Cortex of kidney (tissue), 1 donor: ENCODE results near the gene DONSON.

Experiments used
- DNase-seq: peaks from one replicate; lab custom pipeline; 2025; lab: John Stamatoyannopoulos, UW

The DONSON gene

DNA sequence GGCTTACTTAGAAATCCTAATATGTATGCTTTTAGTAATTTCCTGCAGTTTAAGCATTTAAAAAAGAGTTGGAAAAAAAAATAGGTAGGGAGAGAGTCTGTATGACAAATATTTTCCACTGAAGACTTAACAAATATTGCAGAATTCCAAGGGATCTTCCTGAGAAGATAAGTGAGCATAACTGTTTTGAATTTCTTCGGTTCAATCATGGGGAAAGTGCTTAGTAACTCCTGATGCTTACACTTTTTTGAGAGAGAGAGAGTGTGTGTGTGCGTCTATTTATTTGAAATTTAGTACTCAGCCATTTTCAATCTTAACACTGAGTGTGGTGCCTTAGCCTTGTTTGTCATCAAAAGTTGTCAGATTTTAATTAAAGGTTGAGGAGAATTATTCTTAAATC lies 27.1 kb downstream of the DONSON start:
- no peak for DNase-seq

GRCh38 chr21:33560965-33561364 lies 27.5 kb downstream of the DONSON start:
- no peak for DNase-seq

GRCh38 chr21:33559813-33560212 lies 28.7 kb downstream of the DONSON start:
- no peak for DNase-seq

GRCh38 chr21:33558777-33559421 lies 29.6 kb downstream of the DONSON start:
- DNase-seq, result no peak

- DNase-seq, result no peak
Measured at GRCh38 chr21:33557447-33557846, 31.0 kb downstream of the DONSON start.

DNA sequence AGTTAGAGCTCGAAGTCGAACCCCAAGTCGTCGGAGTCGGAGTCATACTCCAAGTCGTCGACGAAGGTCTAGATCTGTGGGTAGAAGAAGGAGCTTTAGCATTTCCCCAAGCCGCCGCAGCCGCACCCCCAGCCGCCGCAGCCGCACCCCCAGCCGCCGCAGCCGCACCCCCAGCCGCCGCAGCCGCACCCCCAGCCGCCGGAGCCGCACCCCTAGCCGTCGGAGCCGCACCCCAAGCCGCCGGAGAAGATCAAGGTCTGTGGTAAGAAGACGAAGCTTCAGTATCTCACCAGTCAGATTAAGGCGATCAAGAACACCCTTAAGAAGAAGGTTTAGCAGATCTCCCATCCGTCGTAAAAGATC lies 33.5 kb downstream of the DONSON start:
- DNase-seq, result no peak

GRCh38 chr21:33554236-33554981 lies 34.1 kb downstream of the DONSON start:
- no peak for DNase-seq

DNA sequence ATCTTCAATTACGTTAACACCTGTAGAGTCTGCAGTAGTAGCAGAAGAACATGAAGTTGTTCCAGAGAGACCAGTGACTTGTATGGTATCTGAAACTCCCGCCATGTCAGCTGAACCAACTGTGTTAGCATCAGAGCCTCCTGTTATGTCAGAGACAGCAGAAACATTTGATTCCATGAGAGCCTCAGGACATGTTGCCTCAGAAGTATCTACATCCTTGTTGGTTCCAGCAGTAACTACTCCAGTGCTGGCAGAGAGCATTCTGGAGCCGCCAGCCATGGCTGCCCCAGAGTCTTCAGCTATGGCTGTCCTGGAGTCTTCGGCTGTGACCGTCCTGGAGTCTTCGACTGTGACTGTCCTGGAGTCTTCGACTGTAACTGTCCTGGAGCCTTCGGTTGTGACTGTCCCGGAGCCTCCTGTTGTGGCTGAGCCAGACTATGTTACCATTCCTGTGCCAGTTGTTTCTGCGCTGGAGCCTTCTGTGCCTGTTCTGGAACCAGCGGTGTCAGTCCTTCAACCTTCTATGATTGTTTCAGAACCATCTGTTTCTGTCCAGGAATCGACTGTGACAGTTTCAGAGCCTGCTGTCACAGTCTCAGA lies 35.4 kb downstream of the DONSON start:
- no peak for DNase-seq

DNA sequence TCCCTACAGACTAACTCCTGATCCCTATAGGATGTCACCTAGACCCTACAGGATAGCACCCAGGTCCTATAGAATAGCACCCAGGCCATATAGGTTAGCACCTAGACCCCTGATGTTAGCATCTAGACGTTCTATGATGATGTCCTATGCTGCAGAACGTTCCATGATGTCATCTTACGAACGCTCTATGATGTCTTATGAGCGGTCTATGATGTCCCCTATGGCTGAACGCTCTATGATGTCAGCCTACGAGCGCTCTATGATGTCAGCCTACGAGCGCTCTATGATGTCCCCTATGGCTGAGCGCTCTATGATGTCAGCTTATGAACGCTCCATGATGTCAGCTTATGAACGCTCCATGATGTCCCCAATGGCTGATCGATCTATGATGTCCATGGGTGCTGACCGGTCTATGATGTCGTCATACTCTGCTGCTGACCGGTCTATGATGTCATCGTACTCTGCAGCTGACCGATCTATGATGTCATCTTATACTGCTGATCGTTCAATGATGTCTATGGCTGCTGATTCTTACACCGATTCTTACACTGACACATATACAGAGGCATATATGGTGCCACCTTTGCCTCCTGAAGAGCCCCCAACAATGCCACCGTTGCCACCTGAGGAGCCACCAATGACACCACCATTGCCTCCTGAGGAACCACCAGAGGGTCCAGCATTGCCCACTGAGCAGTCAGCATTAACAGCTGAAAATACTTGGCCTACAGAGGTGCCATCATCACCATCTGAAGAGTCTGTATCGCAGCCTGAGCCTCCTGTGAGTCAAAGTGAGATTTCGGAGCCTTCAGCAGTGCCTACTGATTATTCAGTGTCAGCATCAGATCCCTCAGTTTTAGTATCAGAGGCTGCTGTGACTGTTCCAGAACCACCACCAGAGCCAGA lies 36.1 kb downstream of the DONSON start:
- DNase-seq, result no peak

- DNase-seq, result no peak
Measured at GRCh38 chr21:33551664-33552063, 36.8 kb downstream of the DONSON start.

- DNase-seq, result no peak
Measured at GRCh38 chr21:33550772-33551660, 37.5 kb downstream of the DONSON start.

GRCh38 chr21:33549848-33550771 lies 38.4 kb downstream of the DONSON start:
- no peak for DNase-seq

DNA sequence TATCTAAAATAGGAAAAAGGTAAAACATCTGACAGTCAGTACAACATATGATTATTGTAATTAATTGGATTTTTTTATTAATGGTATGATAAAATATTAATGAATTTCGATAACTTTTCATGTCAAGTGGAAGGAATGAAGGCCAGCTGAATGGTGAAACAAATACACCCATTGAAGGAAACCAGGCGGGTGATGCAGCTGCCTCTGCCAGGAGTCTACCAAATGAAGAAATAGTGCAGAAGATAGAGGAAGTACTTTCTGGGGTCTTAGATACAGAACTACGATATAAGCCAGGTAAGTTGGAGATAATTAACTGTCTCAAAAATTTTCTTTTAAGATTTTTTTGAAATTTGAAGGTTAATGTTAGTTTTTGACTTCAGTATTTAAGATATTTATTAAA lies 42.4 kb downstream of the DONSON start:
- DNase-seq, result no peak

DNA sequence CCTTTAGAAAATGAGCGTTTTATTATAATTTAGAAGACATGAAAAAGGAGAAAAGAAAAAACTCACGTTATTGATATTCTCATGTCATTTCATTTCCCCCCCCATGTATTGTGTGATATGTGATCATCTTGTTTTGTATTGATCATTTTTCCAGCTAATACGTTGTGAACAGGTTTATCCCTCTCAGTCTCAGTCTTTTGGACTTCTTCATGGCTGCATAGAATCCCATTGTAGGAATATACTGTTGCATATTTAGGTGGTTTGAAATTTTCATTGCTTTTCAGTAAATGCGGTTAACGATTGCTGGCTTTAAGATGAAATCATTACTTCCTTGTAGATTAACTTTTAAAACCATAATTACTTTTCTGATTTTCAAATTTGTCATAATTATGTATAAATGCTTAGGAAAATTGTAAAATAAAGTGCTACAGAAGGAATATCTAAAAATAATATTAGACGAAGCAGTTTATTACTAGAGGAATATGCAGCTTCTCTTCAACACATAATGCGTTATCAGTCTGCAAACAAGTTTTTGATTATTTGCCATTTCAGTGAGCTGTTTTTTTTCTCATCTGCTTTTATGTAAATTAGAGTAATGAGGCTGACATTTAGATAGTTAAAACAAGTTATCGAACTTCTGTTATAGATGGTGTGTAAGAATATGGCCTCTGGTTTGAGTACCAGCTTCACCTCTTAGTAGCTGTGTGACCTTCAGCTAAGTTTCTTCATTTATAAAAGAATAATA lies 43.9 kb downstream of the DONSON start:
- no peak for DNase-seq

GRCh38 chr21:33543505-33544129 lies 44.9 kb downstream of the DONSON start:
- no peak for DNase-seq

DNA sequence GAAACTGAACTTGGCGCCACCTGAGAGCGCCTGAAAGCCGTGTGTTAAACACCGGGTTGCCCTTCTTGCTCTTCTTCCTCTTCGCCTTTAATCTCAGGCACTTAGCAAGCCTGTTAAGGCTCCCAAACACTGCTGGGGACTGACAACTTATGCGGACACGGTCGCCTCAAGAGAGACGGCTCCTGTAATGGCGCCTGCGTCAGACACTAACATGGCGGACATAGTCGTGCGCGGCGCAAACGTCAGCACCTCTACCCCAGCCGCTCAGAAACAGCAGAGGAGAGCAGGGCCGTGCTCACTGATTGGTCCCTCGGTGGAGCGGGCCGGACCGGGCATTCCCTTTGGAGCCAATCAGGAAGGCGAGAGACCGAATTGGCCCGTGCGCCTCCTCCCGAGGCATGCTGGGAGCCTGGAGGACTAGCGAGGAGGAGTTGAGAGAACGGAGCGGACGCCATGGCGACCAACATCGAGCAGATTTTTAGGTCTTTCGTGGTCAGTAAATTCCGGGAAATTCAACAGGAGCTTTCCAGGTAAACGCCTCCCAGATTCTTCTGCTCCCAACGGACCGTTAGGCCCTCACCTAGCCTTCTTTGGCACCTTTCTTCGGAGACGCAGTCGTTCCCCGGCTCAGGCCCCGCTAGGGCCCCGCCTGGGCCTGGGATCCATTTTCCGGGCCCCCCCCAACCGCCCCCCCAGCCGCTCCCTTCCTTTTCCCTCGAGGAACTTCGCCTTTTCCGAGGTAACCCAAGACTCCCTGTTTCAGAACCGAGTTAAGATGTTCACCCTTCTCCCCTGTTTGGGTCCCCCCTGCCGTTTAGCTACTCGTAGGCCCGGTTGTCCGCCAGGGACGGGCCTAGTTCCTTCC lies 45.6 kb downstream of the DONSON start, which contains the start of gene SON:
Gene SON, plus strand, starts transcription at position 399 of the 865 bp plus-strand sequence. Its CDS starts 55 bp downstream, at position 454.
- peak; percentile 88 for DNase-seq

DNA sequence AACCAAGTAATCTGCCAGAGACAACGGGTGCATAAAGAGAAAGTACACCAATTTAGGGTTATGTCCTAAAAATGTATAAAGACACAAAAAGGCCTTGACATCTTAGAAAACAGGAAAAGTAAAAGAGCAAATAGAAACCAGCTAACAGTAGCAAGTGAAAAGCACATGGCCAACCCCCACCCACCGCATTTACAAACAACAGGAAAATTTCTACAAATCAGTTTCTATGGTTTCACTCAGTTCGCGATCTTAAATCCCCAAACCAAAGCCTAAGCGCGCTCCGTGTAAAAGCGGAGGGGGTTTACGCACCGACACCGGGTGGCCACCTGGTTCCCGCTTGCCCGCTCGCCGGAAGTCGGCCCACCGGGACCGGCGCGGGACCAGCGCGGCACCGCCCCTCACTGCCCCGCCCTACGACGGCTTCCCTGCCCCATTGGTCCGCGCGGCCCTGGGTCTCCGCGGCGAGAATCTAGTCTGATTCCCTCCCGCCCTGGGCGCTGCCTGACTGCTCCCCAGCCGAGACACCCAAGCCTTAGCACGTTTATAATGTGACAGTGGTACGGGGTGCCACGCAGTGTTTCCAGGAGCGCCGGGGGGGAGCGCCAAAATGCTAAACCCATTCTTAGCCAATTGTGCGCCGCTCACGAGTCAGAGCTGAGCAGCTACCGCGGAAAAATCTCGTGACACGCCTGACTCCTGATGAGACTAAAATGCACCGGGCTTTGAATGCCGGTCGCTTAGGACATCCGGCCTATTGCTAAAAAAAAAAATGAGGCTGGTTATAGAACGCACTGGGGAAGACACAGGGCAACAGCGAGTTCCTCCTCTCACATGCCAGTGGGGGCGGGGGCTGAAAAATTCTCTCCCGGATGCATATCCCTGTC lies 46.5 kb downstream of the DONSON start, which contains the start of gene GART:
Gene GART, minus strand, starts transcription at position 362 of the 884 bp plus-strand sequence. CDS start 2,802 bp downstream, outside the sequence.
- DNase-seq, result no peak
